Adrenal gland (tissue), 12 donors: ENCODE measurements around the gene TPT1. TPM values are rescaled to one million over a fixed set of nuclear protein-coding genes. Genes with fewer than 3 reads are reported as not detected.

ENCODE experiments used
- DNase-seq, 7 donors: peaks; one replicate each; pipeline ENCODE4 v3.0.0-alpha.2; 2019 to 2020
- H3K27ac ChIP-seq, 5 donors: fragments of 200-600 bp; sonication (generic) in 4 of 5; 1 replicate in 3 of 5; 2 replicates in 2 of 5; pipeline versions ENCODE4 v1.5.1 to v1.8.0; 2016 to 2020; ENCODE audit warnings: mild to moderate bottlenecking in 1 of 5
- H3K27me3 ChIP-seq: fragments of 200-600 bp; 2 replicates; pipeline ENCODE4 v1.8.0; 2021
- H3K36me3 ChIP-seq, 2 donors: fragments of 200-600 bp; replicated peaks in 1 of 2; 1 replicate in 1 of 2; 2 replicates in 1 of 2; pipeline versions ENCODE4 v1.5.1 to v1.8.0; 2018 to 2022
- H3K4me1 ChIP-seq, 2 donors: fragments of 200-600 bp; replicated peaks in 1 of 2; 1 replicate in 1 of 2; 2 replicates in 1 of 2; pipeline versions ENCODE4 v1.5.1 to v1.8.0; 2018 to 2021
- H3K4me3 ChIP-seq, 4 donors: fragments of 200-600 bp; sonication (generic) in 3 of 4; one replicate each; pipeline ENCODE4 v1.5.1; 2016 to 2018
- H3K9me3 ChIP-seq, 3 donors: fragments of 200-600 bp; sonication (generic) in 1 of 3; replicated peaks in 1 of 3; 1 replicate in 2 of 3; 2 replicates in 1 of 3; pipeline versions ENCODE4 v1.5.1 to v1.8.0; 2016 to 2021
- CTCF ChIP-seq, 6 experiments: fragments of 450-650 bp in 4 of 6; fragments of 200-600 bp in 2 of 6; sonication (generic) in 1 of 6; IDR thresholded peaks; 1 replicate in 5 of 6; 2 replicates in 1 of 6; pipeline versions ENCODE4 v1.5.1 to v1.8.0; 2016 to 2021; ENCODE audit warnings: antibody characterized with exemption in 6 of 6, mild to moderate bottlenecking in 2 of 6, moderate library complexity in 1 of 6
- POLR2A ChIP-seq, 2 donors: fragments of 450-650 bp; IDR thresholded peaks; one replicate each; pipeline ENCODE4 v1.6.1; 2017; ENCODE audit warnings: antibody characterized with exemption in 2 of 2, mild to moderate bottlenecking in 2 of 2, moderate library complexity in 1 of 2
- WGBS, 4 donors: extraction: QIAGEN DNeasy Blood & Tissue Kit in 2 of 4; methylation state at CpG; one replicate each; pipeline versions ENCODE4 v1.1.5 to v1.1.7; 2013 to 2017; 5-methylcytosine and 5-hydroxymethylcytosine counted together
- intact Hi-C, 2 donors: fragments of 100-400 bp; cut with DNase I; formaldehyde crosslinking; loops; one replicate each; pipeline versions ENCODE4 v1.14.1 to v1.15.0; 2022 to 2023
- polyA plus RNA-seq, 3 donors: library from polyadenylated mRNA; stranded (reverse); fragments of 200-250 nt in 2 of 3; fragments of 350-450 nt in 1 of 3; fragmentation: Illumina TruSeq in 1 of 3; extraction: RNeasy Lipid Tissue Mini Kit (QIAGEN cat#74804) in 1 of 3; gene quantifications; one replicate each; pipeline ENCODE4 v1.2.3, GENCODE V29; 2013 to 2014
- total RNA-seq, 9 donors: library from RNA; depleted of rRNA in 4 of 9; stranded (reverse); fragments of >200 nt in 4 of 9; fragments of 120-200 nt in 1 of 9; fragmentation: NEBNext Ultra II Directional in 1 of 9; extraction: Animal tissue kit (Norgen Biotek cat#: 25700) in 1 of 9; gene quantifications; one replicate each; pipeline versions ENCODE4 v1.1.0 to v1.2.4, GENCODE V29; 2013 to 2023
- donor health status: healthy with polysubstance abuse.
- donor health status: Bipolar disorder and iron deficiency.
- donor health status: DM: yes; HTN: yes; CAD: no.
- donor health status: DM: no; HTN: no; CAD: no.
- donor health status: DM: no; HTN: no; CAD: no.
- donor health status: DM: yes; HTN: yes; CAD: no.

The TPT1 gene
- total and polyA plus RNA-seq, 12 donors, result 1,778 to 8,150 (median 4,385) TPM

- Histone ChIP-seq H3K9me3 (no peaks in the 10 kb centered on the region), H3K36me3 (no peaks in the 10 kb centered on the region), H3K27ac (no peak overlapping the region), H3K4me1 (no peaks in the 10 kb centered on the region), H3K27me3 (no peaks in the 10 kb centered on the region), H3K4me3 (no peak overlapping the region)
- 81 to 88% (median 87%) methylated on average over 7 of the region's 7 CpGs for WGBS, 4 donors
- intact Hi-C loops, result no loop called here
- no peak for TF ChIP-seq POLR2A (IDR thresholded peaks at IDR 0.05)
- no peak for TF ChIP-seq CTCF (IDR thresholded peaks at IDR 0.05)
- no peak for DNase-seq
Observed at GRCh38 chr13:45297456-45298205, 43.4 kb downstream of the TPT1 start.

- intact Hi-C loops, result no loop called here
- DNase-seq, result no peak
- TF ChIP-seq POLR2A (IDR thresholded peaks at IDR 0.05) (no peak), CTCF (IDR thresholded peaks at IDR 0.05) (no peak)
- no peak overlapping the region for H3K27ac ChIP-seq
- no peaks in the 10 kb centered on the region for H3K36me3 ChIP-seq
- H3K27me3 ChIP-seq, result no peaks in the 10 kb centered on the region
- no peak overlapping the region for H3K4me3 ChIP-seq
- no peaks in the 10 kb centered on the region for H3K9me3 ChIP-seq
- H3K4me1 ChIP-seq, result no peaks in the 10 kb centered on the region
Observed at GRCh38 chr13:45296259-45296658, 44.7 kb downstream of the TPT1 start.

GRCh38 chr13:45295536-45295935 is 45.4 kb downstream of the TPT1 start:
- no peak for DNase-seq
- Histone ChIP-seq H3K4me1 (no peaks in the 10 kb centered on the region), H3K27ac (no peak overlapping the region), H3K36me3 (no peaks in the 10 kb centered on the region), H3K27me3 (no peaks in the 10 kb centered on the region), H3K4me3 (no peak overlapping the region), H3K9me3 (no peaks in the 10 kb centered on the region)
- intact Hi-C loops, result no loop called here
- WGBS, 4 donors, result 64 to 73% (median 71%) methylated on average over 7 of the region's 7 CpGs
- TF ChIP-seq CTCF (IDR thresholded peaks at IDR 0.05) (no peak), POLR2A (IDR thresholded peaks at IDR 0.05) (no peak)

- intact Hi-C loops, result no loop called here
- no peaks in the 10 kb centered on the region for H3K4me1 ChIP-seq
- WGBS, 4 donors, result 83 to 100% (median 93%) methylated on average over 1 of the region's 1 CpG
- H3K36me3 ChIP-seq, result no peaks in the 10 kb centered on the region
- no peaks in the 10 kb centered on the region for H3K9me3 ChIP-seq
- no peak overlapping the region for H3K27ac ChIP-seq
- DNase-seq, result no peak
- H3K4me3 ChIP-seq, result no peak overlapping the region
- TF ChIP-seq CTCF (IDR thresholded peaks at IDR 0.05) (no peak), POLR2A (IDR thresholded peaks at IDR 0.05) (no peak)
- no peaks in the 10 kb centered on the region for H3K27me3 ChIP-seq
Observed at GRCh38 chr13:45292176-45292575, 48.8 kb downstream of the TPT1 start.
